ENCODE results near the gene TMCC1.
"Not testable (repeated sequence)": the region's sequence is repeated elsewhere in the genome, so short reads cannot be mapped to it uniquely, and the experiment has no call there.

Gene TMCC1

GRCh38 chr3:129612534-129613366 lies 280.8 kb downstream of the TMCC1 start:
- peak overlapping the region; percentile 52 to 98 (median 63); a peak in 19 of 22 replicates for H3K4me2 ChIP-seq
- no peak overlapping the region for H3K4me3 ChIP-seq
- peaks cover 89 to 97% (median 96%) of the 10 kb centered on the region in 10 experiments for H3K4me1 ChIP-seq
- peak overlapping the region in 5 of 11 experiments; percentile 5 to 46 (median 36); a peak in 3 of 22 replicates for H3K27ac ChIP-seq
- no peaks in the 10 kb centered on the region for H4K20me1 ChIP-seq
- TF ChIP-seq Cebpa-rat (IDR thresholded peaks at IDR 0.05) = no peak
- H3K9ac ChIP-seq = peak overlapping the region in 1 of 11 experiments; percentile 37; a peak in 3 of 22 replicates
- no peaks in the 10 kb centered on the region for H3K36me3 ChIP-seq
- no peaks in the 10 kb centered on the region for H3K9me3 ChIP-seq (replicated peaks in 1 of 11)
- no peaks in the 10 kb centered on the region for H3K27me3 ChIP-seq

GRCh38 chr3:129611812-129612533 lies 281.5 kb downstream of the TMCC1 start:
- Histone ChIP-seq H4K20me1 (no peaks in the 10 kb centered on the region), H3K4me1 (peaks cover 89 to 96% (median 95%) of the 10 kb centered on the region in 10 experiments), H3K27me3 (no peaks in the 10 kb centered on the region), H3K9ac (peak overlapping the region in 8 of 11 experiments; percentile 9 to 47 (median 40); a peak in 13 of 22 replicates), H3K27ac (peak overlapping the region in 9 of 11 experiments; percentile 11 to 49 (median 41); a peak in 10 of 22 replicates), H3K9me3 (replicated peaks in 1 of 11) (no peaks in the 10 kb centered on the region), H3K4me3 (no peak overlapping the region), H3K4me2 (peak overlapping the region; percentile 52 to 98 (median 63)), H3K36me3 (no peaks in the 10 kb centered on the region)
- no peak for TF ChIP-seq Cebpa-rat (IDR thresholded peaks at IDR 0.05)

GRCh38 chr3:129611446-129611800 lies 282.1 kb downstream of the TMCC1 start:
- TF ChIP-seq Cebpa-rat (IDR thresholded peaks at IDR 0.05) = no peak
- Histone ChIP-seq H3K27me3 (no peaks in the 10 kb centered on the region), H3K9ac (peak overlapping the region in 7 of 11 experiments; percentile 9 to 44 (median 38); a peak in 9 of 22 replicates), H3K9me3 (replicated peaks in 1 of 11) (no peaks in the 10 kb centered on the region), H3K27ac (peak overlapping the region in 9 of 11 experiments; percentile 11 to 49 (median 41); a peak in 9 of 22 replicates), H4K20me1 (peaks cover 0 to under 1% (median 0%) of the 10 kb centered on the region in 11 experiments; a peak in 4 of 22 replicates), H3K4me3 (no peak overlapping the region), H3K4me1 (peaks cover 85 to 90% (median 89%) of the 10 kb centered on the region in 10 experiments), H3K36me3 (no peaks in the 10 kb centered on the region), H3K4me2 (peak overlapping the region; percentile 52 to 98 (median 63))

- not testable (repeated sequence) for H4K20me1 ChIP-seq; H3K9me3 ChIP-seq (replicated peaks in 1 of 11); H3K36me3 ChIP-seq; H3K4me3 ChIP-seq; H3K27me3 ChIP-seq
- peak overlapping the region in 1 of 11 experiments; percentile 41; a peak in 2 of 22 replicates for H3K9ac ChIP-seq
- peak overlapping the region in 5 of 11 experiments; percentile 36 to 49 (median 45); a peak in 3 of 22 replicates for H3K27ac ChIP-seq
- peak overlapping the region; percentile 52 to 98 (median 63); a peak in 20 of 22 replicates for H3K4me2 ChIP-seq
- H3K4me1 ChIP-seq = peaks cover 80 to 86% (median 84%) of the 10 kb centered on the region in 10 experiments
These were observed 282.6 kb downstream of the TMCC1 start for GRCh38 chr3:129610794-129611445.

GRCh38 chr3:129610276-129610675 lies 283.2 kb downstream of the TMCC1 start:
- peak overlapping the region; percentile 23 to 99 (median 89); a peak in 21 of 22 replicates for H3K4me2 ChIP-seq
- H3K4me1 ChIP-seq = peaks cover 74 to 81% (median 78%) of the 10 kb centered on the region in 10 experiments
- H3K27me3 ChIP-seq = no peaks in the 10 kb centered on the region
- peaks cover 7 to 12% (median 11%) of the 10 kb centered on the region in 11 experiments; a peak in 11 of 22 replicates for H4K20me1 ChIP-seq
- no peaks in the 10 kb centered on the region for H3K9me3 ChIP-seq (replicated peaks in 1 of 11)
- peak overlapping the region in 3 of 11 experiments; percentile 10 to 52 (median 34); a peak in 3 of 22 replicates for H3K27ac ChIP-seq
- no peak overlapping the region for H3K4me3 ChIP-seq
- TF ChIP-seq Cebpa-rat (IDR thresholded peaks at IDR 0.05) = no peak
- peak overlapping the region in 4 of 11 experiments; percentile 5 to 52 (median 20); a peak in 1 of 22 replicates for H3K9ac ChIP-seq
- no peaks in the 10 kb centered on the region; a peak in 1 of 22 replicates for H3K36me3 ChIP-seq

- Histone ChIP-seq H3K4me1 (peaks cover 72 to 78% (median 75%) of the 10 kb centered on the region in 10 experiments), H3K27ac (peak overlapping the region in 2 of 11 experiments; percentile 34 to 52; a peak in 2 of 22 replicates), H3K4me2 (peak overlapping the region; percentile 60 to 99 (median 95)), H3K9ac (0 out of 22 replicates have a peak overlapping the region, but pooled peaks of 2 of the 11 experiments have one; percentile 8 to 52), H3K36me3 (peaks cover 0 to 3% (median 0%) of the 10 kb centered on the region in 11 experiments; a peak in 4 of 22 replicates), H3K27me3 (no peaks in the 10 kb centered on the region), H3K4me3 (no peak overlapping the region), H3K9me3 (replicated peaks in 1 of 11) (no peaks in the 10 kb centered on the region), H4K20me1 (peaks cover 11 to 18% (median 15%) of the 10 kb centered on the region in 11 experiments)
- no peak for TF ChIP-seq Cebpa-rat (IDR thresholded peaks at IDR 0.05)
These were observed 283.8 kb downstream of the TMCC1 start for GRCh38 chr3:129609591-129610182.

GRCh38 chr3:129608936-129609590 lies 284.4 kb downstream of the TMCC1 start:
- Histone ChIP-seq H3K36me3 (peaks cover 0 to 9% (median 0%) of the 10 kb centered on the region in 11 experiments; a peak in 4 of 22 replicates), H4K20me1 (peaks cover 17 to 24% (median 21%) of the 10 kb centered on the region in 11 experiments), H3K27ac (peak overlapping the region in 8 of 11 experiments; percentile 74 to 88 (median 86); a peak in 9 of 22 replicates), H3K9ac (peak overlapping the region in 9 of 11 experiments; percentile 80 to 93 (median 83); a peak in 12 of 22 replicates), H3K4me1 (peaks cover 65 to 78% (median 75%) of the 10 kb centered on the region in 10 experiments), H3K4me2 (peak overlapping the region; percentile 86 to 99 (median 95)), H3K9me3 (replicated peaks in 1 of 11) (no peaks in the 10 kb centered on the region), H3K4me3 (no peak overlapping the region), H3K27me3 (no peaks in the 10 kb centered on the region)
- no peak for TF ChIP-seq Cebpa-rat (IDR thresholded peaks at IDR 0.05)

All from BLaER1 treated with 17β-estradiol and CSF1 and Interleukin-3, amounts not matched to agents 10 nM and 100 nM (cell line).